ENCODE data around the gene LRRC57.

Gene LRRC57

DNA sequence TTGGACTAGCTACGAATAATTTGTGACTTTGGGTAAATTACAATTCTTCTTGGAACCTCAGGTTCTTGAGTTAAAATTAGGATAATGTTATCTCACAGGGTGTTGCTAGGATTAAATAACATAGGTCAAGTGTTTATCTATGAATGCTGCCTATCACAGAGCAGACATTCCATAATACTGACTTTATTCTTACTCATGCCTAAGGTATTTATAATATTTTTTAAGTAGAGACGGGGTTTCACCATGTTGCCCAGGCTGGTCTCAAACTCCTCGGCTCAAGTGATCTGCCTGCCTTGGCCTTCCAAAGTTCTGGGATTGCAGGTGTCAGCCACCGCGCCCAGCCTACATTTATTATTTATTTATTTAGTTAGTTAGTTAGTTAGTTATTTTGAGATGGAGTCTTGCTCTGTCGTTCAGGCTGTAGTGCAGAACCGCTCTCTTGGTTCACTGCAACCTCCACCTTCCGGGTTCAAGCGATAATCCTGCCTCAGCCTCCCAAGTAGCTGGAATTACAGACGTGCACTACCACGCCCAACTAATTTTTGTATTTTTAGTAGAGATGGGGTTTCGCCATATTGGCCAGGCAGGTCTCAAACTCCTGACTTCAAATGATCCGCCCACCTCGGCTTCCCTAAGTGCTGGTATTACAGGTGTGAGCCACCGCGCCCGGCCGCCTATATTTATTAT, 56.9 kb downstream of the LRRC57 start:
- DNase-seq (ENCODE audit: low read depth in 3 of 3): no peak

DNA sequence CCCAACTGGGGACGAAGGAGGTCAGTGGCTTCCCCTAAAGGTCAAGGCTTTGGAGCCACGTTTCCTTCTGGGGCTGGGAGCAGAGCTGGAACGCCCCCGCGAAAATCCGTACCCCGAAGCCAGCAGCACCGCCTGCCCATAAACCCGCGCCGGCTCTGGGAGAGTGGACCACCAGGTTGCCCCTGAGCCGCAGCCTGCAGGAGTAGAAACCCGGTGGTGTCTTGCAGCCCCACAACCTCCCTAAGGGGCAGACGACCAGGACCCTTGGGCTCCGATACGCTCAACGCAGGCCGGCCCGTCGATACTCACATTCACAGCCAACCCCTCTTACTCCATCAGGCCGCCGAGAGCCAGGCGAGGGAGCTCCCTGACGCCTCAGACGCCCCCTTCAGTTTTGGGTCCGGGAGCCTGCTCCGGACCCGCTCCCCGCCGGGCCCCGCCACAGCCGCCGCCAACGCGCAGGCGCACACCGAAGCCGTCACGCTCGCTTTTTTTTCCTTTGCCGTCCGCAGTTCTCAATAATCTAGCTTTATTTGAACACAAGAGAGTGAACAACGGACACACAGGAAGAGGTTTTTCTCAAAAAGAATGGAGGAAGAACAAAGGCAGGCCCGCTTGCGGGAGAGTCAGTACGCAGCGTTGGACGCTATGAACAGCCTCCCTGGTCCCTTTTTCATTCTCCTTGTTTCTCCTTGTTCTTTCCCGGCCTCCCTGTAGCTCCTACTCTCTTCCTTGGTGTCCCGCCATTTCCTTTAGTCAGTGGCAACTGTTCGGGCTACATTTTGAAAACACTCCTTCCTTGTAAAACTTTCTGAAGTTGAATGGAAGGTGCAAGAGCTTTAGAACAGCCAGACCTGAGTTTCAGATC, 57.7 kb downstream of the LRRC57 start, which contains the start of gene ZNF106:
TSS of gene ZNF106 (minus strand) at position 471 of the 868 bp plus-strand sequence. CDS start 18,852 bp downstream, outside the sequence.
- peak; percentile 68 to 82 (median 73) for DNase-seq (ENCODE audit: low read depth in 3 of 3)

DNA sequence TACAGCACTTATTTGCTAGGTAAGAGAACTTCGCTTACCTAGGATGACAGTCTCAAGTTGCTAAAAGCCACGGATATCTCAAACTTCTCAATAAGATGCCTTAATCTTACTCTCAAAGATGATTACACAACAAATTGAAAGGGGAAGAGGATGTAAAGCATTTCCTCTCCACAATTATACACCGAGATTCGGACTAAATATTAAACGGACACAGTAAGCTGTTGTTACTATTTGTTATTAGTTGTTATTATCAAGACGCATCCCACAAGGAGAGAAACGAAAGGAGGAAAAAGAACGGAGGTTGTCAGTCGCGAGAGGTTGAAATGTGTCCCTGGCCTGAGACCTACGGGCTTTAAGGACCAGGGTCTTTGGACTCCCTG, 58.3 kb downstream of the LRRC57 start:
- DNase-seq (ENCODE audit: low read depth in 3 of 3): no peak

Measured in stimulated activated CD4-positive, alpha-beta T cell treated with anti-CD3 and anti-CD28 coated beads, TNF-alpha, amount 100 ng/mL, for 24 hours (primary cell).